Activated CD8-positive, alpha-beta memory T cell treated with anti-CD3 and anti-CD28 coated beads, Interleukin-2, amount 10 ng/mL, durations not matched to agents 7 days and 5 days (primary cell): ENCODE measurements around the gene CNPY3. TPM values are rescaled to one million over a fixed set of nuclear protein-coding genes. Genes with fewer than 3 reads are reported as not detected.
A peak's percentile ranks its signal among the peaks of the same experiment; 100 is the strongest.

Experiments used
- ATAC-seq: fragments of 150-1000 bp; cut with Tn5 transposase; one replicate; pipeline ENCODE4 v1.10.0; 2021; ENCODE audit warnings: moderate library complexity
- CTCF ChIA-PET: fragments of 350-600 bp; sonication (Branson Sonifier 250); formaldehyde crosslinking; loops from one replicate; lab custom pipeline; 2021; ENCODE audit warnings: antibody characterized with exemption; lab: Charles Lee
- DNase-seq: peaks from one replicate; pipeline ENCODE4 v3.0.0-alpha.2; 2020
- H3K27ac Mint-ChIP-seq: one replicate; pipeline ENCODE4 v1.8.0; 2021; ENCODE audit warnings: mild to moderate bottlenecking, mixed read lengths
- H3K27me3 Mint-ChIP-seq: one replicate; pipeline ENCODE4 v1.8.0; 2021; ENCODE audit warnings: mixed read lengths
- H3K36me3 Mint-ChIP-seq: one replicate; pipeline ENCODE4 v1.8.0; 2021; ENCODE audit warnings: mild to moderate bottlenecking, mixed read lengths
- H3K4me1 Mint-ChIP-seq: one replicate; pipeline ENCODE4 v1.8.0; 2021; ENCODE audit warnings: mixed read lengths
- H3K4me3 Mint-ChIP-seq: one replicate; pipeline ENCODE4 v1.8.0; 2021; ENCODE audit warnings: mild to moderate bottlenecking, moderate library complexity, mixed read lengths
- H3K9me3 Mint-ChIP-seq: one replicate; pipeline ENCODE4 v1.8.0; 2022; ENCODE audit warnings: low read depth, mixed read lengths
- total RNA-seq, 2 experiments: library from RNA; stranded (reverse); gene quantifications; one replicate each; pipeline ENCODE4 v1.2.3, GENCODE V29; 2021

The CNPY3 gene
- total RNA-seq, 2 experiments from 2014 or later: 44.1 to 56.4 TPM

GRCh38 chr6:42966571-42966970 lies 37.3 kb downstream of the CNPY3 start:
- DNase-seq (no peak), ATAC-seq (no peak)
- Mint-ChIP-seq H3K27ac (no peak overlapping the region), H3K36me3 (peaks cover 9% of the 10 kb centered on the region), H3K27me3 (no peaks in the 10 kb centered on the region), H3K4me1 (peaks cover 2% of the 10 kb centered on the region), H3K9me3 (no peaks in the 10 kb centered on the region), H3K4me3 (no peak overlapping the region)
- CTCF ChIA-PET: interaction anchor here (2.5 kb wide), 1 partner anchor 177 kb away, joined by 8 read pairs; no protein-coding TSS in a partner anchor

- CTCF ChIA-PET: interaction anchor here (2.5 kb wide), 1 partner anchor 176 kb away, joined by 8 read pairs; no protein-coding TSS in a partner anchor
- ATAC-seq (no peak), DNase-seq (no peak)
- Mint-ChIP-seq H3K36me3 (peaks cover 4% of the 10 kb centered on the region), H3K9me3 (no peaks in the 10 kb centered on the region), H3K4me3 (no peak overlapping the region), H3K27me3 (no peaks in the 10 kb centered on the region), H3K4me1 (peaks cover 2% of the 10 kb centered on the region), H3K27ac (no peak overlapping the region)
These were observed 37.9 kb downstream of the CNPY3 start for GRCh38 chr6:42967228-42967627.

GRCh38 chr6:42968126-42968701 lies 38.9 kb downstream of the CNPY3 start:
- no peak for DNase-seq
- Mint-ChIP-seq H3K27me3 (no peaks in the 10 kb centered on the region), H3K4me1 (peaks cover 2% of the 10 kb centered on the region), H3K36me3 (peaks cover 1% of the 10 kb centered on the region), H3K4me3 (no peak overlapping the region), H3K9me3 (no peaks in the 10 kb centered on the region), H3K27ac (no peak overlapping the region)
- CTCF ChIA-PET: no interaction called here
- no peak for ATAC-seq

- Mint-ChIP-seq H3K27me3 (no peaks in the 10 kb centered on the region), H3K4me3 (no peak overlapping the region), H3K9me3 (no peaks in the 10 kb centered on the region), H3K27ac (no peak overlapping the region), H3K4me1 (peaks cover 2% of the 10 kb centered on the region), H3K36me3 (peaks cover 2% of the 10 kb centered on the region)
- DNase-seq: no peak
- no peak for ATAC-seq
- CTCF ChIA-PET: no interaction called here
These were observed 39.5 kb downstream of the CNPY3 start for GRCh38 chr6:42968783-42969182.

- peaks cover 2% of the 10 kb centered on the region for H3K36me3 Mint-ChIP-seq
These were observed 40.2 kb downstream of the CNPY3 start for GRCh38 chr6:42969431-42969830.

GRCh38 chr6:42969934-42970333 lies 40.7 kb downstream of the CNPY3 start:
- CTCF ChIA-PET: no interaction called here
- Mint-ChIP-seq H3K27me3 (no peaks in the 10 kb centered on the region), H3K9me3 (no peaks in the 10 kb centered on the region), H3K4me3 (no peak overlapping the region), H3K4me1 (peaks cover 4% of the 10 kb centered on the region), H3K36me3 (peaks cover 2% of the 10 kb centered on the region), H3K27ac (no peak overlapping the region)
- no peak for DNase-seq
- ATAC-seq: no peak

More at GRCh38 chr6:42969431-42969830, 40.2 kb downstream of the CNPY3 start:
- ATAC-seq (no peak), DNase-seq (no peak)
- H3K9me3 Mint-ChIP-seq: no peaks in the 10 kb centered on the region
- H3K4me3 Mint-ChIP-seq: no peak overlapping the region
- CTCF ChIA-PET: no interaction called here
- peaks cover 2% of the 10 kb centered on the region for H3K4me1 Mint-ChIP-seq
- no peak overlapping the region for H3K27ac Mint-ChIP-seq
- H3K27me3 Mint-ChIP-seq: no peaks in the 10 kb centered on the region

- DNase-seq (no peak), ATAC-seq (no peak)
- CTCF ChIA-PET: interaction anchor here (1.3 kb wide), 1 partner anchor 173 kb away, joined by 3 read pairs; no protein-coding TSS in a partner anchor
- no peak overlapping the region for H3K4me3 Mint-ChIP-seq
- peaks cover 9% of the 10 kb centered on the region for H3K4me1 Mint-ChIP-seq
- no peaks in the 10 kb centered on the region for H3K27me3 Mint-ChIP-seq
- H3K36me3 Mint-ChIP-seq: peaks cover 4% of the 10 kb centered on the region
- no peak overlapping the region for H3K27ac Mint-ChIP-seq
- no peaks in the 10 kb centered on the region for H3K9me3 Mint-ChIP-seq
These were observed 41.8 kb downstream of the CNPY3 start for GRCh38 chr6:42970871-42971612.

- H3K4me3 Mint-ChIP-seq: no peak overlapping the region
- H3K36me3 Mint-ChIP-seq: peaks cover 7% of the 10 kb centered on the region
- CTCF ChIA-PET: interaction anchor here (1.3 kb wide), 1 partner anchor 172 kb away, joined by 3 read pairs; no protein-coding TSS in a partner anchor
- no peaks in the 10 kb centered on the region for H3K27me3 Mint-ChIP-seq
- DNase-seq (no peak), ATAC-seq (no peak)
- no peak overlapping the region for H3K27ac Mint-ChIP-seq
- peaks cover 15% of the 10 kb centered on the region for H3K4me1 Mint-ChIP-seq
- H3K9me3 Mint-ChIP-seq: no peaks in the 10 kb centered on the region
These were observed 42.6 kb downstream of the CNPY3 start for GRCh38 chr6:42971746-42972327.

GRCh38 chr6:42973926-42974325 lies 44.6 kb downstream of the CNPY3 start:
- Mint-ChIP-seq H3K4me1 (peaks cover 24% of the 10 kb centered on the region), H3K4me3 (no peak overlapping the region), H3K36me3 (peaks cover 15% of the 10 kb centered on the region), H3K27ac (no peak overlapping the region), H3K27me3 (no peaks in the 10 kb centered on the region), H3K9me3 (no peaks in the 10 kb centered on the region)
- ATAC-seq (no peak), DNase-seq (no peak)
- CTCF ChIA-PET: no interaction called here

- peaks cover 35% of the 10 kb centered on the region for H3K4me1 Mint-ChIP-seq
- H3K27ac Mint-ChIP-seq: no peak overlapping the region
- no peak for ATAC-seq
- H3K36me3 Mint-ChIP-seq: peaks cover 15% of the 10 kb centered on the region
- H3K4me3 Mint-ChIP-seq: no peak overlapping the region
- CTCF ChIA-PET: interaction anchor here (1.0 to 1.5 kb wide), 2 partner anchors 11 to 169 kb away, joined by 3 to 7 read pairs; no protein-coding TSS in a partner anchor
- H3K9me3 Mint-ChIP-seq: no peaks in the 10 kb centered on the region
- H3K27me3 Mint-ChIP-seq: no peaks in the 10 kb centered on the region
- no peak for DNase-seq
These were observed 45.7 kb downstream of the CNPY3 start for GRCh38 chr6:42974919-42975505.

- Mint-ChIP-seq H3K4me1 (peaks cover 38% of the 10 kb centered on the region), H3K27ac (peak overlapping the region; percentile 87), H3K27me3 (no peaks in the 10 kb centered on the region), H3K4me3 (peak overlapping the region; percentile 84), H3K36me3 (peaks cover 13% of the 10 kb centered on the region), H3K9me3 (no peaks in the 10 kb centered on the region)
- CTCF ChIA-PET: interaction anchor here (1.0 to 2.8 kb wide), 10 partner anchors 32 to 431 kb away, joined by 3 to 16 read pairs (median 4); partner anchors contain the start of genes CNPY3, KLHDC3 and MEA1
- DNase-seq: no peak
- no peak for ATAC-seq
These were observed 49.2 kb downstream of the CNPY3 start for GRCh38 chr6:42978487-42978838.

- peak; percentile 98 for DNase-seq
- Mint-ChIP-seq H3K4me1 (peaks cover 43% of the 10 kb centered on the region), H3K27me3 (no peaks in the 10 kb centered on the region), H3K4me3 (peak within 1 kb of the TSS; percentile 84), H3K9me3 (no peaks in the 10 kb centered on the region), H3K27ac (peak within 1 kb of the TSS; percentile 97), H3K36me3 (peaks cover 13% of the 10 kb centered on the region)
- peak; percentile 95 for ATAC-seq
- CTCF ChIA-PET: interaction anchor here (0.8 to 2.8 kb wide), 12 partner anchors 9 to 431 kb away, joined by 3 to 16 read pairs (median 4); partner anchors contain the start of genes CNPY3, KLHDC3 and MEA1
These were observed 49.7 kb downstream of the CNPY3 start, which contains the start of gene PEX6 for GRCh38 chr6:42978839-42979522. Gene PEX6 (minus strand): TSS chr6:42979181. CDS start chr6:42979150, 31 bp downstream.
